Prostate gland (tissue), 2 donors: ENCODE results near the gene SHROOM3.

Experiments
- POLR2A ChIP-seq: fragments of 450-650 bp; IDR thresholded peaks from one replicate; pipeline ENCODE4 v1.6.1; 2016; ENCODE audit warnings: antibody characterized with exemption, mild to moderate bottlenecking
- POLR2AphosphoS5 ChIP-seq: sonication (generic); formaldehyde crosslinking; IDR thresholded peaks from one replicate; pipeline ENCODE4 v1.6.1; 2017; ENCODE audit warnings: antibody characterized with exemption
- TF ChIP-seq, protein P1 (sequence below), 4 experiments: fragments of 200-600 bp in 2 of 4; fragments of 450-650 bp in 2 of 4; sonication (generic) in 2 of 4; IDR thresholded peaks; 1 replicate in 3 of 4; 2 replicates in 1 of 4; pipeline ENCODE4 v1.5.1; 2016 to 2019; ENCODE audit warnings: antibody characterized with exemption in 4 of 4, mild to moderate bottlenecking in 2 of 4, moderate library complexity in 2 of 4

DNA sequence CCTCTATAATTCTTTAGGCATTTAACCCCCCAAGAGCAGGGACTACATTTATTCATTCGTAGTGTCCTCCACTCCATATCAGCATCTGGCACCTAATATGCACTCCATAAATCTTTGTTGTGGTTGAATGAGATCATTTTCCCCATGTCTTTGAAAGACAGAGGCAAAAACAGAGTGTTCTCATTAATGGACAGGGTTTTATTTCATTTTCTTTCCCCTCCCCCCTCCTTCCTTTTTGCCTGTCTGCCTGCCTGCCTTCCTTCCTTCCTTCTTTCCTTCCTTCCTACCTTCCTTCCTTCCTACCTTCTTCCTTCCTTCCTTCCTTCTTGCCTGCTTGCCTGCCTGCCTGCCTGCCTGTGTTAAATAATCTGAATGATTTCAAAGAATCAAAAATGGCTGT lies 83.2 kb downstream of the SHROOM3 start:
- TF ChIP-seq POLR2A (no peak), POLR2AphosphoS5 (no peak)
- TF ChIP-seq, protein P1, sequence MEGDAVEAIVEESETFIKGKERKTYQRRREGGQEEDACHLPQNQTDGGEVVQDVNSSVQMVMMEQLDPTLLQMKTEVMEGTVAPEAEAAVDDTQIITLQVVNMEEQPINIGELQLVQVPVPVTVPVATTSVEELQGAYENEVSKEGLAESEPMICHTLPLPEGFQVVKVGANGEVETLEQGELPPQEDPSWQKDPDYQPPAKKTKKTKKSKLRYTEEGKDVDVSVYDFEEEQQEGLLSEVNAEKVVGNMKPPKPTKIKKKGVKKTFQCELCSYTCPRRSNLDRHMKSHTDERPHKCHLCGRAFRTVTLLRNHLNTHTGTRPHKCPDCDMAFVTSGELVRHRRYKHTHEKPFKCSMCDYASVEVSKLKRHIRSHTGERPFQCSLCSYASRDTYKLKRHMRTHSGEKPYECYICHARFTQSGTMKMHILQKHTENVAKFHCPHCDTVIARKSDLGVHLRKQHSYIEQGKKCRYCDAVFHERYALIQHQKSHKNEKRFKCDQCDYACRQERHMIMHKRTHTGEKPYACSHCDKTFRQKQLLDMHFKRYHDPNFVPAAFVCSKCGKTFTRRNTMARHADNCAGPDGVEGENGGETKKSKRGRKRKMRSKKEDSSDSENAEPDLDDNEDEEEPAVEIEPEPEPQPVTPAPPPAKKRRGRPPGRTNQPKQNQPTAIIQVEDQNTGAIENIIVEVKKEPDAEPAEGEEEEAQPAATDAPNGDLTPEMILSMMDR (IDR thresholded peaks at IDR 0.05) = no peak
